GM21423 (cell line): ENCODE measurements around the gene MCTP1.
A peak's percentile ranks its signal among the peaks of the same experiment; 100 is the strongest.

Source experiments
- ATAC-seq: cut with Tn5 transposase; IDR thresholded peaks from one replicate; pipeline ENCODE4 v1.9.1; 2021; ENCODE audit warnings: mild to moderate bottlenecking, moderate library complexity; ENCODE audit not compliant: unreplicated experiment

MCTP1 gene

DNA sequence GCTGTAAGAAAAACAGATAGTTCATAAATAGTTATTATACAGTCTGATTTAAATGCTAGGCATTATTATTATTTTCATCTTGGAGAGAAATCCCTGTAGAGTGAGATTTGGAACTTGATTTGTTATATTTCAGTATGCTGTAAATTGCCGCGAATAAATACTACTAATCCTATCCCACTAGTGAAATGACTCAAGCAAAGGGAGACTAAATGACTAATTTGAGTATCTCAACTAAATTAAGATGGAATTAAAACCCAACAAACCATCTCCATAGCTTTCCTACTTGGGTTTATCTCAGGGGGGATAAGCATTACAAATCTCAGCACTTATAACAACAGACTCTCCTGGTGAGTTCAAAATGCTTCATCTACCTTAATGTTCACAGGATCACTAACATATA, 206.0 kb downstream of the MCTP1 start:
- ATAC-seq = no peak

- ATAC-seq = no peak
Measured at GRCh38 chr5:95076395-95077185, 208.3 kb downstream of the MCTP1 start.

DNA sequence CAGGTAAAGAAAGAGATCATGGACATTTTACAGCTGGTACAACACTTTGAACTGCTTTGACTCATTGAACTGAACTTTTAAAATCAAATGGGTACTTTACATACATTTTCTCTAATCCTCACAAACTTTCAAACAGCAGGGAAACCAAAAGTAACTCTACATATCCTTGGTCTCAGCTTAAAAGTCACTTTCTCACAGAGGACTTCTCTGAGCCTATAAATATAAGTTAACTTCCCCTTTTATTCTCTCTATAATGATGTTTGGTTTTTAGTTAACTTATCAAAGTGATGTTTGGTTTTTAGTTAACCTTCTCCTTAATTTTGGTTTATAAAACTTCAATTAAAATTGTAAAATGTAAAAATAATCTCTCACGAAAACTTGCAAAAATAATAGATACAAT, 209.8 kb downstream of the MCTP1 start:
- peak; percentile 50 for ATAC-seq

- no peak for ATAC-seq
Measured at GRCh38 chr5:95072281-95072680, 212.6 kb downstream of the MCTP1 start.

DNA sequence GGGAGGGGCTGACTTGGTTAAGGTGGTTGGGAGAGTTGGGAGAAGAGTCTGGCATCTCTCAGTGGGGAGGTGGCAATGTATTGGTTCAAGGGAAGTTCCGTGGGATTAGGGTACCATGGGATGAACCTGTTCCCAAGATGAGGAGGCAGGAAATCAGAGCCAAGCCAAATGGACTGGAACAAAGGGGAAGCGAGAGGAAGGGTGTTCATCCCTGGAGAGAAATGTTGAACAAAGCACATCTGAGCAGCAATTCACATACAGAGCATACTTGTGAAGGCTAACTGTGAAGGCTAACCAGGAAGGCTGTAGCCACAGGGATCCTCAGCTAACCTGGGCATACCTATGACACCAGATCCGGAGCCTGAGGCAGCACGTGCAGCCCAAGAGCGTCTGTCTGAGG, 214.0 kb downstream of the MCTP1 start:
- no peak for ATAC-seq

GRCh38 chr5:95070453-95070852, 214.4 kb downstream of the MCTP1 start:
- no peak for ATAC-seq

GRCh38 chr5:95069948-95070347, 214.9 kb downstream of the MCTP1 start:
- ATAC-seq = no peak

GRCh38 chr5:95069021-95069420, 215.9 kb downstream of the MCTP1 start:
- ATAC-seq = no peak

GRCh38 chr5:95068289-95068910, 216.5 kb downstream of the MCTP1 start:
- peak; percentile 63 for ATAC-seq

- ATAC-seq = no peak
Measured at GRCh38 chr5:95066048-95066447, 218.8 kb downstream of the MCTP1 start.

DNA sequence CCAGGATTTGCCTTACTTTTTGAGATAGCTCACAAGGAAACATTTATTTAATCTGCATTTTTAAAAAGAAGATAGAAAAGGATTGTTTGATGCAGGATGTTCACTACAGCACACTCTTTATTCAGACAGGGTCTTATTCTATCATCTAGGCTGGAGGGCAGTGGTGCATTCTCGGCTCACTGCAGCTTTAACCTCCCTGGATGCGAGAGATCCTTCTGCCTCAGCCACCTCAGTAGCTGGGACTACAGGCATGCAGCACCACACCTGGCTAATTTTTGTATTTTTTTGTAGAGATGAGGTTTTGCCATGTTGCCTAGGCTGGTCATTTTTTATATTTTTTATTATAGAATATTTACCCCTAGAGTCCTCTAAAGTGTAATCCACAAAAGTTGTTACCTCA, 221.4 kb downstream of the MCTP1 start:
- ATAC-seq = no peak

GRCh38 chr5:95060098-95060497, 224.8 kb downstream of the MCTP1 start:
- ATAC-seq = peak; percentile 57

- ATAC-seq = no peak
Measured at GRCh38 chr5:95059636-95060035, 225.3 kb downstream of the MCTP1 start.

DNA sequence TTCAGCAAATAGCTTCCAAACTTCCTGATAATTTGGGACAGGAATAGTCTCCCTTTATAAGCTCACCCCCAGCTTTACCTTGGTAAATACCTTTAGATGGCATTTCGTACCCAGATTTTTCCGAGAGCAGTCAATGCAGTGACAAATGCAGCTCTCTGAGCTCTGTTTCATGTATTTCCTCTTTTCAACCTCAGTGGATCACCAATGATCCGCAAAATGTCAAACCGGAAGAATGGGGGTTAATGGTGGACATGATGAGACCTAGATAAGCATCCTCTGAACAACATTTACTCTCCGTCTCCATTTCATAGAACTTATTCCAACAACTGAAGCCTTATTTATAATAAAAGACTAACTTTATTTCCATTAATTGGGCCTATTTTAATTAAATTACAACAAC, 227.3 kb downstream of the MCTP1 start:
- no peak for ATAC-seq

GRCh38 chr5:95053253-95053652, 231.6 kb downstream of the MCTP1 start:
- ATAC-seq = no peak

DNA sequence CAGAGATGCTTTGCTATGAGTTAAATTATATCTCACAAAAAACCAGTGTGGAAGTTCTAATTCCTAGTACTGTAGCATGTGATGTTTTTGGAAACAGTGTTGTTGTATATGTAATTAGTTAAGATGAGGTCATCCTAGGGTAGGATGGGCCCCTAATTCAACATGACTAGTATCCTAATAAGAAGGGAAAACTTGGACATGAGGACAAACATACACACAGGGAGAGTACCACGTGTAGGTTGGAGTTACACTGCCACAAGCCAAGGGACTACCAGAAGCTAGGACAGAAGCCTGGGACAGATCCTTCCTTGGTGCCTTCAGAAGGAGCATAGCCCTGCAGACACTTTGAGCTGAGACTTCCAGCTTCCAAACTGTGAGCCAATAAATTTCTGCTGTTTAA, 234.2 kb downstream of the MCTP1 start:
- no peak for ATAC-seq

- no peak for ATAC-seq
Measured at GRCh38 chr5:95048628-95049027, 236.3 kb downstream of the MCTP1 start.

DNA sequence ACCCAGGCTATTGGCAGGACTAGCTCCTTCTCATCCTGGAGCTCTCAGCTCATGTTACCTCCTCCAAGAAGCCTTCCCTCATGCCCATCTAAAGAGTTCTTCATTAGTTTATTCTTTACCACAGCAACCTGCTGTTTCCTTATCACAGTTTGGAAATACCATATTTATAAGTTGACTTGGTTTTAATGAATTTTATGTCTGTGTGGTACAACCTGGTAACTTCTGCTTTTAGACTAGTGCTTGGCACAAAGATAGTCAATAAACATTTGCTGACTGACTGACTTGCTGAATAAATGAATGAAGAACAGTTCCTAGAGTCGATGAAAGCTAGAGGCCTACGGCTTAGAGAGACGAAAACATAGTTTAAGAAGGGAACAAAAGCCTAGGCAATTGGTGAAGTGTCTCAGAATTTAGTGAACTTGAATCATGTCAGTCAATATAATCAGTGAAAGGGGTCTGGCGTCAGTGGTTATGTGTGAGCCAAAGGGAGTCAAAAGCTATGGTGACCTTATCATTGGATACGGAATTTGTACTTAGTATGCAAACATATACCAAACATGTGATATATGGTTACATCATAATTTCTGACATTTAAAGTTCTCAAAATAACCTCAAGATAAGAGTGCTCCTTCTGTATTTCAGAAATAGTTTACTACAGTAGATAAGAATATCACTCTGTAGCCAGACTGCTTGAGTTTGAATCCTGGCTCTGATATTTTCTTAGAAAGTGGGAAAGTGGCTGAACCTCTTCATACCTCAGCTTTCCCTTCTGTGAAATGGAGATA, 239.5 kb downstream of the MCTP1 start:
- no peak for ATAC-seq

- no peak for ATAC-seq
Measured at GRCh38 chr5:95044096-95044495, 240.8 kb downstream of the MCTP1 start.

- ATAC-seq = no peak
Measured at GRCh38 chr5:95043648-95044047, 241.2 kb downstream of the MCTP1 start.

- no peak for ATAC-seq
Measured at GRCh38 chr5:95043234-95043633, 241.7 kb downstream of the MCTP1 start.

GRCh38 chr5:95042037-95042436, 242.9 kb downstream of the MCTP1 start:
- ATAC-seq = no peak
